ENCODE measurements around the gene POU2AF2.
"Not testable (repeated sequence)": the region's sequence is repeated elsewhere in the genome, so short reads cannot be mapped to it uniquely, and the experiment has no call there.

Gene POU2AF2

DNA sequence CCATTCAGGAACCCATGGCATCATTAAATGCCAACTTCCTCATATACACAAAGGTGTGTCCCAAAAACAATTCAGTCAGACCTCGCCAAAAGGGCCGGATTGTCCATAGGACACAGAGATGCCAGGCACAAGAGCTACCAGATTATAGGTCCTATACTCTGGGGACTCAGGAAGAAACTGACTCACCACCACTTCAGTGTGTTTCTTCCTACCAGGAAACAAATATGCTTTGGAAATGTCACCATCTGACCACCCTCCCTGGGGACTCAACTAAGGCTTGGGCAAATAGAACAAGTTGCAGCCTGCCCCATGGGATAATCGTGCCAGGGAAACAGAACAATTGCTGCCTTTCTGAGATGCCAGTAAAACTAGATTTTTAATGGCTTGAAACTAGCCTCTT, 64.6 kb downstream of the POU2AF2 start:
- Mint-ChIP-seq H3K9me3 (no peaks in the 10 kb centered on the region), H3K27ac (ENCODE audit: low read depth) (no peak overlapping the region), H3K27me3 (peaks cover 84% of the 10 kb centered on the region), H3K4me3 (no peak overlapping the region), H3K36me3 (ENCODE audit: insufficient read depth) (peaks cover 2% of the 10 kb centered on the region), H3K4me1 (no peaks in the 10 kb centered on the region)
- ATAC-seq (replicated peaks; ENCODE audit: extremely low read depth, poor library complexity, severe bottlenecking) (no peak), DNase-seq (ENCODE audit: low spot score in 2 of 2) (no peak)

DNA sequence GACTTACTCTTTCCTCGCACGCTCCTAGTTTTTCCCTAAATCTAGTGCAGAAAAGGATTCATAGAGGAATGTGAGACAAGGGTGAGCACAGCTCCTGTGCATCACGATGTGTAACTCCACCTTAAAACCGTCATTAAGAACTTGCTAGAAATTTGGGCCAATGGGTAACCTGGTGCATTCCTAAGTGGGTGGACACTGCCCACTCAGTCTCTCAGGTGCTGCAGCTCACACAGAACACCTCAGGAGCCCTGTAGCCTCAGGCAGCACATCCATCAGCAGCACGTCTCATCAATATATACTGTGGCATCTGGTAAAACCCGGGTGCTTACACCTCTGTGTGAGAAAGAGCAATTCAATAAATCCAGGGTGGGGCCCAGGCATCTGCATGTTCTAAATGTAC, 65.2 kb downstream of the POU2AF2 start:
- Mint-ChIP-seq H3K27me3 (peaks cover 84% of the 10 kb centered on the region), H3K27ac (ENCODE audit: low read depth) (no peak overlapping the region), H3K4me1 (no peaks in the 10 kb centered on the region), H3K9me3 (no peaks in the 10 kb centered on the region), H3K36me3 (ENCODE audit: insufficient read depth) (peaks cover 2% of the 10 kb centered on the region), H3K4me3 (no peak overlapping the region)
- no peak for ATAC-seq (replicated peaks; ENCODE audit: extremely low read depth, poor library complexity, severe bottlenecking)
- DNase-seq (ENCODE audit: low spot score in 2 of 2): no peak

DNA sequence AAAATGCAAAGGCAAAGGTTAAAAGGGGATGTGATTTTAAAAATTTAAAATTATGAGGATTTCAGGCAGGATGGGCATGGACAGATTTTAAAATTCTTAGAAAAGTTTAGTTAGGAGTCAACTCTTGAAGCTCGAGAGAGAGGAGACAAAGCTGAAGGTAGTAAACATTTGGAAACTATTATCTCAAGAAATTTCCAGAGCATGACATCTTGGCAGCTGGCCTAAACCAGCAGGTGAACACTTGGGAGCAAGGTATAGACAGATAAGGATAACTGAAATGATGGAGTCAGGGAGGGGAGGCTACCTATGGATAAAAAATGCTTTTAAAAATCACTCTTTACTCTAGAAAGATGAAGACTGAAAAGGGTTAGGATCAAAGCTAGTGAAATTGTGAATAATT, 66.6 kb downstream of the POU2AF2 start:
- peaks cover 82% of the 10 kb centered on the region for H3K27me3 Mint-ChIP-seq
- no peaks in the 10 kb centered on the region for H3K36me3 Mint-ChIP-seq (ENCODE audit: insufficient read depth)
- no peaks in the 10 kb centered on the region for H3K4me1 Mint-ChIP-seq
- ATAC-seq (replicated peaks; ENCODE audit: extremely low read depth, poor library complexity, severe bottlenecking) (no peak), DNase-seq (ENCODE audit: low spot score in 2 of 2) (no peak)
- no peak overlapping the region for H3K4me3 Mint-ChIP-seq
- no peak overlapping the region for H3K27ac Mint-ChIP-seq (ENCODE audit: low read depth)
- no peaks in the 10 kb centered on the region for H3K9me3 Mint-ChIP-seq

DNA sequence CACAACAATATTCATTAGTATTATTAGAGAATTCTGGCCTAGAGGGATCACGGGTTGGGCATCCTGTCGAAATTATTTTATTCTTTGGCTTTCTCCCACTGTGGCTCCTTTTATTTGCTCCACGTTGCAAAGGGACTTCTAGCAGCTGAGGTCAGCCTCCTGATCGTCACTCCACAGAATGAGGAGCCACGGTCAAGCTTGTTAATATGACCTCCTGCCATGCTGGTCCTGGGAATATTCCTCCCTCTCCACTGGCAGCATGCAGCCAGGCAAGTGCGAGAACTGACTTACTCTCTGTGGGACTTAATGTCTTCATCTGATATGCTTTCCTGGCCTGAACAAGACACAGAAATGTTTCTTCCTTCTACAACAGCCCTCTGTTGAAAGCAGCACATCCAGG, 73.8 kb downstream of the POU2AF2 start:
- H3K27ac Mint-ChIP-seq (ENCODE audit: low read depth): no peak overlapping the region

DNA sequence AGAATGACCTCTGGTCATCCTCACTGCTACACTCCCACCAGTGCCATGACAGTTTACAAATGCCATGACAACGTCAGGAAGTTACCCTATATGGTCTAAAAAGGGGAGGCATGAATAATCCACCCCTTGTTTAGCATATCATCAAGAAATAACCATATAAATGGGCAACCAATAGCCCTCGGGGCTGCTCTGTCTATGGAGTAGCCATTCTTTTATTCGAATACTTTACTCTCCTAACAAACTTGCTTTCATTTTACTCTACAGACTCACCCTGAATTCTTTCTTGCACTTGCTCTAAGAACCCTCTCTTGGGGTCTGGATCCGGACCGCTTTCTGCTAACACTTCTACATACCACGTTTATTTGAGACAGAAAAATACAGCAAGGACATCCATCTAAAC, 74.7 kb downstream of the POU2AF2 start:
- not testable (repeated sequence) for H3K4me3 Mint-ChIP-seq

More for the DNA sequence above, 73.8 kb downstream of the POU2AF2 start:
- H3K4me3 Mint-ChIP-seq: no peak overlapping the region
- no peaks in the 10 kb centered on the region for H3K4me1 Mint-ChIP-seq
- peaks cover 56% of the 10 kb centered on the region for H3K27me3 Mint-ChIP-seq
- H3K36me3 Mint-ChIP-seq (ENCODE audit: insufficient read depth): no peaks in the 10 kb centered on the region
- H3K9me3 Mint-ChIP-seq: no peaks in the 10 kb centered on the region
- ATAC-seq (replicated peaks; ENCODE audit: extremely low read depth, poor library complexity, severe bottlenecking) (no peak), DNase-seq (ENCODE audit: low spot score in 2 of 2) (no peak)

DNA sequence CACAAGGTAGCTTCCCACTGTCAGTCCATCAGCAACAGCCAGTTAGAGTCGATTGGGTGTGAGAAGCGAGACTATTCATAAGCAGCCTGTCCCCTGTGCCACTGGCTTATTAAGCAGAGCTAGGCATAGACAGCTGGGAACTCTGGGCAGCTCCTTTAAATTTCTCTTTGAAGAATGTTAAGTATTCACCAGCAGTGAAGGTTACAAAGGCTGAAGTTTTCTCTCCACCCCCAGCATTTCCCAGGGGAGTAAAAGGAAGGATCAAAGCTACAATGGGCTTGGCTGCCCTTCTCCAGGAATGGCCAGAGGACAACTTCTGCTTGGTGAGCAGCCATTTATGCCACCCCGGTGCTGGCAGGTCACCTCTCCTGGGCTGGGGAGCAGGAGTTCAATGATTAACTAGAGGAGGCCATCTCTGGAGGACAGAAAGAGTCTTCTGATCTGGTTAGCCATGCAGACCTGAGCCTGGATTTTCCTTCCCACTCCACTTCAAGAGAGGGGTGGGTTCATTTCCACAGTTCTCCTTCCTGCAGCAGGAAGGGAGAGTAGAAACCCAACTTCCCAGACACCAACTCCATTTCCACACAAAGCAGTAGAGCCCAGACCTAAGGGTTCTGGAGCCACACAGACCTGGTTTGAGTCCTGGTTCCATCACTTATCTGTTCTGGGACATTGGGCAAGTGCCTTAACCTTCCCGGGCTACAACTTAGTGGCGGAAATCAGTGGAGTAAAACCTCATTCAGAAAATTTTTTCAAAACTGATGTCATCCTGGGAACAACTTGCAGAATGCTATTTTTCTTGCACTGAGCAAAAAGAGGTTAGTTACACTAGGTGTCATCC, 75.4 kb downstream of the POU2AF2 start:
- no peaks in the 10 kb centered on the region for H3K9me3 Mint-ChIP-seq
- no peak for ATAC-seq (replicated peaks; ENCODE audit: extremely low read depth, poor library complexity, severe bottlenecking)
- H3K36me3 Mint-ChIP-seq (ENCODE audit: insufficient read depth): no peaks in the 10 kb centered on the region
- no peak overlapping the region for H3K4me3 Mint-ChIP-seq
- H3K4me1 Mint-ChIP-seq: no peaks in the 10 kb centered on the region
- no peak overlapping the region for H3K27ac Mint-ChIP-seq (ENCODE audit: low read depth)
- peaks cover 40% of the 10 kb centered on the region for H3K27me3 Mint-ChIP-seq
- no peak for DNase-seq (ENCODE audit: low spot score in 2 of 2)

More for the DNA sequence above, 74.7 kb downstream of the POU2AF2 start:
- peaks cover 47% of the 10 kb centered on the region for H3K27me3 Mint-ChIP-seq
- H3K9me3 Mint-ChIP-seq; ATAC-seq (replicated peaks; ENCODE audit: extremely low read depth, poor library complexity, severe bottlenecking); H3K36me3 Mint-ChIP-seq (ENCODE audit: insufficient read depth); H3K4me1 Mint-ChIP-seq; H3K27ac Mint-ChIP-seq (ENCODE audit: low read depth); DNase-seq (ENCODE audit: low spot score in 2 of 2): not testable (repeated sequence)

DNA sequence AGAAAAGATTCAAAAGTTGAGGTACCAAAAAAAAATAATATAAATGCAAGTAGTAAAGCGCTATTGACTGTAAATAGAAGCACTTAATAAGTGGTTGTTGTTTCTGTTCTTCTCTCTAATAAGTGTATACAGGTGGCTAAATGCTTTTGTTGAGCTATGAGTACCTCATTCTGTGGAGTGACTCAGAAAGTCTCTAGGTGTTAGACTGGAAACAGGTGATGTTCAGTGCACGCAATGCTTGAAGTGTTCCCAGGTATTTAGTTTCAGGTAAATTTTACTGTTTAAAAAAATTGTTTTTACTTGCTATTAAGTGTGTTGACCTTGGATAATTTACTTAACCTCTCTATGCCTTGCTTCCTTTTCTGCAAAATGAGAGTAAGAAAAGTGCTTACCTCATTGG, 77.0 kb downstream of the POU2AF2 start:
- no peaks in the 10 kb centered on the region for H3K36me3 Mint-ChIP-seq (ENCODE audit: insufficient read depth)
- no peak overlapping the region for H3K4me3 Mint-ChIP-seq
- ATAC-seq (replicated peaks; ENCODE audit: extremely low read depth, poor library complexity, severe bottlenecking): no peak
- H3K27me3 Mint-ChIP-seq: peaks cover 31% of the 10 kb centered on the region
- H3K27ac Mint-ChIP-seq (ENCODE audit: low read depth): no peak overlapping the region
- H3K4me1 Mint-ChIP-seq: no peaks in the 10 kb centered on the region
- DNase-seq (ENCODE audit: low spot score in 2 of 2): no peak
- H3K9me3 Mint-ChIP-seq: no peaks in the 10 kb centered on the region

DNA sequence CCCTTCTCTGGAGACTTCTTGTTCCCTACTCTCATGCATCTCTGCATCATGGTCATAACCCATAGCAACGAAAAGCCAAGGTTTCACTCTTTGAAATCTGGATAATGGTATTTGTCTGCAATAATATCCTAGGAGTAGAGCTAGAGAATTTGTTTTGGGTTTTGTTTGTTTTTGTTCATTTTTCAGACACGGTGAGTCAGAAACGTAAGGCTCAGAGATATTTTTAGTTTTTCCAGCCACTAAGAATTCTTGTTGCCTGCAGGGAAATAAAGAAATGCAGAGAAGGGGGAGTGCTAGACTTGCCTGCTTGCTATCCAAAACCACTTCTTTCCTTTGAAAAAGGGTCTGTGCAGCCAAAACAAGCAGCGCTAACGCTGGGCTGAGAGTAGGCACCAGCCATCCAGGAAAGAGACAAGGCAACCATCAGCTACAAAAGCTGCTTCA, 78.8 kb downstream of the POU2AF2 start:
- Mint-ChIP-seq H3K4me3 (no peak overlapping the region), H3K27me3 (peaks cover 30% of the 10 kb centered on the region), H3K27ac (ENCODE audit: low read depth) (no peak overlapping the region), H3K4me1 (no peaks in the 10 kb centered on the region), H3K36me3 (ENCODE audit: insufficient read depth) (no peaks in the 10 kb centered on the region), H3K9me3 (no peaks in the 10 kb centered on the region)
- ATAC-seq (replicated peaks; ENCODE audit: extremely low read depth, poor library complexity, severe bottlenecking) (no peak), DNase-seq (ENCODE audit: low spot score in 2 of 2) (no peak)

DNA sequence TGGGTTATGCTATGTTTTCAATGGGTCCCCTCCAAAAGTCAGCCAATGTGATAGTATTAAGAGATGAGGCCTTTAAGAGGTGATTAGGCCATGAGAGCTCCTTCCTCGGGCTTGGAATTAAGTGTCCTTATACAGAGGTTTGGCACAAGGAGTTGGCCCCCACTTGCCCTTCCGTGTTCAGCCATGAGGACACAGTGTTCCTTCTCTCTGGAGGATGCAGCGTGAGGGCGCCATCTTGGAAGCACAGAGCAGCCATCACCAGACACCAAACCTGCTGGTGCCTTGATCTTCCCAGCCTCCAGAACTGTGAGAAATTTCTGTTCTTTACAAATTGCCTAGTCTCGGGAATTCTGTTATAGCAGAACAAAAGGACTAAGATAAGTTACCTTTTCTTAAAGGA, 79.7 kb downstream of the POU2AF2 start:
- Mint-ChIP-seq H3K4me1 (no peaks in the 10 kb centered on the region), H3K9me3 (no peaks in the 10 kb centered on the region), H3K36me3 (ENCODE audit: insufficient read depth) (no peaks in the 10 kb centered on the region), H3K27me3 (peaks cover 20% of the 10 kb centered on the region), H3K4me3 (no peak overlapping the region), H3K27ac (ENCODE audit: low read depth) (no peak overlapping the region)
- ATAC-seq (replicated peaks; ENCODE audit: extremely low read depth, poor library complexity, severe bottlenecking) (no peak), DNase-seq (ENCODE audit: low spot score in 2 of 2) (no peak)

DNA sequence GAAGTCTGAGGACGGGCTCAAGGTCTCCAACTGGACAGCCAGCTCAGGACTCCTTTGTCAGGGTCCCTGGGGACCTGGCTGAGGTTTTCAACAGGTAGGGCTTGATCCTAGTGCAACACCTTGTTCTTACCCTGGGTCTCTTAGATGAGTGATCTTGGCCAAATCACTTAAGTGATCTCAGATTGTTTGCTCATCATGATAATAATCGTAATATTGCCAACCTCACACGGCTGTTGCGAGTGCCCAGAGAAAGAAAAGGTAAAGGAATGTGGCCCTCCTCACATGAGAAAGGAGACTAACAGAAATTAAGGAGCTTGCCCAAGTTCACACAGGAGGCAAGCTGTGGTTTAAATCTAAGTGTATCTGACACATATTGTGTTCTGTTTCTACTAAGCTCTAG, 81.3 kb downstream of the POU2AF2 start:
- DNase-seq (ENCODE audit: low spot score in 2 of 2) (no peak), ATAC-seq (replicated peaks; ENCODE audit: extremely low read depth, poor library complexity, severe bottlenecking) (no peak)
- Mint-ChIP-seq H3K9me3 (no peaks in the 10 kb centered on the region), H3K27me3 (peaks cover 15% of the 10 kb centered on the region), H3K27ac (ENCODE audit: low read depth) (no peak overlapping the region), H3K4me3 (no peak overlapping the region), H3K36me3 (ENCODE audit: insufficient read depth) (no peaks in the 10 kb centered on the region), H3K4me1 (no peaks in the 10 kb centered on the region)

DNA sequence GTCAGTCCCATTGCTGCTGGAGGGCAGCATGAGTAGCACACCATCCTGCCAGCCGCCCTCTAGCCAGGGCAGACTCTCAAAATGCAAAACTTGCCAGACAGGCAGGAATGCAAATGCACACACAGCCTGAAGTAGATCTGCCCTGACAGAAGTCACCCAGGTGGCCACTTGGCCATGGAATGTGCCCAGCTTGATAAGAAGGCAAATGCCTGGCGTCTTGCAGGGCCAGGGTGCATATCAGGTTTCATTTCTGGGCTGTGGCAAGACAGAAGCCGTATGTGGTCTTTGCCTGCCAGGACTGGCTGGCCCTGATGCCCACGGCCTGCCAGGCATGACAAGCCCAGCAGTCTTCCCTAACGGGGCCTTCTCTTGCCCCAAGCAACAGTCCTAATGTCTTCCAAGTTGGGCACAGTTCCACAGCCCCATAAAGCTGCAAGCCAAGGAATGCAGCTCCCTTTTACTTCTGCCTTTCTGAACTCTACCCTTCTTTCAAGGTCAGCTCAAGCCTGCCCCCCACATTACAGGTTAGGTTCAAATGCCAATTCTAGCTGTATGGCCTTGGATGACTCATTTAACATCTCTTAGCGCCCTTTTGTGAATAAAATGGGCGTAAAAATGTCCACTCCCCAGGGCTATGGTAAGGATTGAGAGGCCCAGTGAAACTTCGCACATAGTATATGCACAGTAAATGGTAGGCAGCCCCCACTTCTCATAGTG, 82.5 kb downstream of the POU2AF2 start:
- H3K27me3 Mint-ChIP-seq: peaks cover 17% of the 10 kb centered on the region
- no peaks in the 10 kb centered on the region for H3K4me1 Mint-ChIP-seq
- H3K27ac Mint-ChIP-seq (ENCODE audit: low read depth): no peak overlapping the region

DNA sequence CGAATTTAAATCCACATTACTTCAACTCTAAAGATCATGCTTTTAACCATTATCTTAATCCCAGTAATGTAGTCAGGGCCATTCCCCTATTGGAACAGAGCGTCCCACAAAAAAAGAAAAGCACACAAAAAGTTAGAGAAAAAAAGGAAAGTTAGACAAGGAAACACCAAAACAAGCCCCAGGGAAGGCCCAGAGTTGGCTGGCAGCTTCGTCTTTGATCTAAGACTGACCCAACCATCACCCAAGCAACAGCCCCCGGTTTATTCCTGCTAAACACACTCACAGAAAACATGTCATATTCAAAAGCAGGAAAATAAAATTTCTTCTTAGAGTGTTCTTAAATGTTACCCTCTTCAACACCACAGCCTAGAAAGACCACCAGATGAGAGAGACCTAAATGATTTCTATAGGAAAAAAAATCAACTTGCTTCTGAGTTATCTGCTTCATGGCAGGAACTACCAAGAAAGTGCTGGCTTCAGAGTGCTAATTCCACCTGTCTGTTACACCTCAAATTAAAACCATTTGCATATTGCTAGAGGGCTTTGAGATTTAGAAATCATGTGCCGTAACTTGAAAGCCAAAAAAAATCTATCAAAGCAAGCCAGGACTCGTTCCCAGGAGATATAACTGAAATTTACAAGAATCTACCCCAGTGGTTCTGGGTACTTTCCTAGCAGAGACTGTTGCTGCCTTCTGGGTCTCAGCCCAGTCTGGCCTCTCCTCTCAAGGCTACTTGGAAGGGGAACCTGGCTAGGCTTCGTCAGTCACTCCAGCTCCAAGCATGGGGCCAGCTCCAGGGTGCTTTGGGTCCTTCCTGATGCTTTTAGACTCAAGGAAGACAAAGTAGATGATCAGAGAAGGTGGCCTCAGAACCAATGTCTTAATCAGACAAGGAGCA, 84.0 kb downstream of the POU2AF2 start:
- H3K36me3 Mint-ChIP-seq (ENCODE audit: insufficient read depth): no peaks in the 10 kb centered on the region
- H3K4me1 Mint-ChIP-seq: no peaks in the 10 kb centered on the region
- no peak for ATAC-seq (replicated peaks; ENCODE audit: extremely low read depth, poor library complexity, severe bottlenecking)
- no peak overlapping the region for H3K4me3 Mint-ChIP-seq
- no peak for DNase-seq (ENCODE audit: low spot score in 2 of 2)
- H3K27me3 Mint-ChIP-seq: peaks cover 31% of the 10 kb centered on the region
- no peak overlapping the region for H3K27ac Mint-ChIP-seq (ENCODE audit: low read depth)
- no peaks in the 10 kb centered on the region for H3K9me3 Mint-ChIP-seq

More for the DNA sequence above, 82.5 kb downstream of the POU2AF2 start:
- DNase-seq (ENCODE audit: low spot score in 2 of 2) (no peak), ATAC-seq (replicated peaks; ENCODE audit: extremely low read depth, poor library complexity, severe bottlenecking) (no peak)
- Mint-ChIP-seq H3K36me3 (ENCODE audit: insufficient read depth) (no peaks in the 10 kb centered on the region), H3K9me3 (no peaks in the 10 kb centered on the region), H3K4me3 (no peak overlapping the region)
